Mesenchymal stem cell (in vitro differentiated cells and primary cell): Measurements from ENCODE around the gene PDE4B.
"Not testable (repeated sequence)": the region's sequence is repeated elsewhere in the genome, so short reads cannot be mapped to it uniquely, and the experiment has no call there.

Source experiments
- DNase-seq: peaks from one replicate; pipeline ENCODE4 v3.0.0-alpha.2; 2013
- H2AFZ ChIP-seq: one replicate; pipeline ENCODE4 v1.6.1; 2013; ENCODE audit warnings: low read depth, mild to moderate bottlenecking, control low read depth, inconsistent platforms, low read length, moderate library complexity
- H2AK5ac ChIP-seq: 2 replicates; pipeline ENCODE4 v1.6.1; 2013; ENCODE audit warnings: low read length, moderate library complexity, mild to moderate bottlenecking, inconsistent platforms; ENCODE audit not compliant: severe bottlenecking
- H2BK120ac ChIP-seq: one replicate; pipeline ENCODE4 v1.6.1; 2013; ENCODE audit warnings: low read depth, mild to moderate bottlenecking, inconsistent platforms, low read length, moderate library complexity
- H2BK12ac ChIP-seq, 2 experiments: one replicate each; pipeline ENCODE4 v1.6.1; 2013; ENCODE audit warnings: inconsistent platforms in 2 of 2, low read length in 2 of 2, mild to moderate bottlenecking in 2 of 2, moderate library complexity in 2 of 2, control low read depth in 1 of 2
- H2BK15ac ChIP-seq: one replicate; pipeline ENCODE4 v1.6.1; 2013; ENCODE audit warnings: mild to moderate bottlenecking, low read depth, inconsistent platforms; ENCODE audit not compliant: poor library complexity, severe bottlenecking
- H2BK5ac ChIP-seq: 2 replicates; pipeline ENCODE4 v1.6.1; 2013; ENCODE audit warnings: low read depth, mild to moderate bottlenecking, low read length, control low read depth, inconsistent platforms; ENCODE audit not compliant: poor library complexity, severe bottlenecking
- H3K14ac ChIP-seq, 2 experiments: one replicate each; pipeline ENCODE4 v1.6.1; 2013; ENCODE audit warnings: inconsistent platforms in 2 of 2, low read length in 2 of 2, control low read depth in 1 of 2, mild to moderate bottlenecking in 1 of 2, moderate library complexity in 1 of 2
- H3K18ac ChIP-seq, 2 experiments: one replicate each; pipeline ENCODE4 v1.6.1; 2013; ENCODE audit warnings: inconsistent platforms in 2 of 2, low read length in 2 of 2, control low read depth in 1 of 2, low read depth in 1 of 2, mild to moderate bottlenecking in 1 of 2
- H3K23ac ChIP-seq, 2 experiments: one replicate each; pipeline ENCODE4 v1.6.1; 2013; ENCODE audit warnings: inconsistent platforms in 2 of 2, low read length in 2 of 2, mild to moderate bottlenecking in 2 of 2, moderate library complexity in 2 of 2, control low read depth in 1 of 2
- H3K27ac ChIP-seq: 2 replicates; pipeline ENCODE4 v1.5.1; 2013; ENCODE audit warnings: mild to moderate bottlenecking, moderate library complexity, low read length, control low read depth, inconsistent platforms; ENCODE audit not compliant: poor library complexity, severe bottlenecking
- H3K27me3 ChIP-seq, 2 experiments: 2 replicates each; pipeline versions ENCODE4 v1.6.1 to v1.7.0; 2013; ENCODE audit warnings: low read length in 2 of 2, mild to moderate bottlenecking in 2 of 2, moderate library complexity in 2 of 2, control low read depth in 1 of 2, inconsistent platforms in 1 of 2; ENCODE audit not compliant: control insufficient read depth in 1 of 2, insufficient read depth in 1 of 2
- H3K36me3 ChIP-seq, 2 experiments: 2 replicates each; pipeline versions ENCODE4 v1.6.1 to v1.7.0; 2013; ENCODE audit warnings: low read length in 2 of 2, control low read depth in 1 of 2, inconsistent platforms in 1 of 2, low read depth in 1 of 2, mild to moderate bottlenecking in 1 of 2; ENCODE audit not compliant: insufficient read depth in 2 of 2, control insufficient read depth in 1 of 2
- H3K4ac ChIP-seq, 2 experiments: one replicate each; pipeline ENCODE4 v1.6.1; 2013; ENCODE audit warnings: inconsistent platforms in 2 of 2, low read length in 2 of 2, mild to moderate bottlenecking in 2 of 2, moderate library complexity in 2 of 2, control low read depth in 1 of 2, low read depth in 1 of 2
- H3K4me1 ChIP-seq: 2 replicates; pipeline ENCODE4 v1.6.1; 2013; ENCODE audit warnings: low read depth, low read length, control low read depth; ENCODE audit not compliant: control insufficient read depth, insufficient read depth
- H3K4me2 ChIP-seq: 2 replicates; pipeline ENCODE4 v1.6.1; 2013; ENCODE audit warnings: low read length, mild to moderate bottlenecking, inconsistent platforms; ENCODE audit not compliant: poor library complexity, severe bottlenecking
- H3K4me3 ChIP-seq, 2 experiments: 2 replicates each; pipeline versions ENCODE4 v1.5.1 to v1.7.0; 2013; ENCODE audit warnings: low read length in 2 of 2, mild to moderate bottlenecking in 2 of 2, control low read depth in 1 of 2, low read depth in 1 of 2; ENCODE audit not compliant: insufficient read depth in 1 of 2
- H3K79me1 ChIP-seq: replicated peaks from 2 replicates; pipeline ENCODE4 v1.6.1; 2013; ENCODE audit warnings: mild to moderate bottlenecking, control low read depth, low read length, inconsistent platforms; ENCODE audit not compliant: poor library complexity, severe bottlenecking
- H3K9ac ChIP-seq: 2 replicates; pipeline ENCODE4 v1.7.0; 2013; ENCODE audit warnings: mild to moderate bottlenecking, low read length, moderate library complexity
- H3K9me3 ChIP-seq: 2 replicates; pipeline ENCODE4 v1.7.0; 2013; ENCODE audit warnings: mild to moderate bottlenecking, low read length; ENCODE audit not compliant: control insufficient read depth
- H4K8ac ChIP-seq: one replicate; pipeline ENCODE4 v1.6.1; 2013; ENCODE audit warnings: inconsistent platforms, mild to moderate bottlenecking, low read length, moderate library complexity
- H4K91ac ChIP-seq: one replicate; pipeline ENCODE4 v1.6.1; 2013; ENCODE audit warnings: mild to moderate bottlenecking, low read length, inconsistent platforms
- WGBS: methylation state at CpG from one replicate; pipeline ENCODE4 v1.1.7; 2013; ENCODE audit warnings: mixed read lengths; 5-methylcytosine and 5-hydroxymethylcytosine counted together

PDE4B gene

DNA sequence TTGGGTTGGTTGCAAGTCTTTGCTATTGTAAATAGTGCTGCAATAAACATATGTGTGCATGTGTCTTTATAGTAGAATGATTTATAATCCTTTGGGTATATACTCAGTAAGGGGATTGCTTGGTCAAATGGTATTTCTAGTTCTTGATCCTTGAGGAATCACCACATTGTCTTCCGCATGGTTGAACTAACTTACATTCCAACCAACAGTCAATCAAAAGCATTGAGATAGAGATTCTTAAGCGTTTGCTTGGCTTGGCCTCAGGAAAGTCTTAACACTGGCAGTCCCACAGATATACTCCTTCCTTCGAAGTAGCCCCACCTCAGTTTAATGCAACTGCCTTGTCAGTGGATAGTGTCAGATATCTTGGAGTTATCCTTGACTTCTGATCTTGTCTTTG lies 63.9 kb downstream of the PDE4B start:
- not testable (repeated sequence) for H3K27me3 ChIP-seq, H3K4me1 ChIP-seq, H2AK5ac ChIP-seq, H3K4me2 ChIP-seq, H3K79me1 ChIP-seq, H2BK15ac ChIP-seq, H3K4me3 ChIP-seq, H3K4ac ChIP-seq, H3K9ac ChIP-seq, H3K18ac ChIP-seq, H2AFZ ChIP-seq, H2BK12ac ChIP-seq, H4K8ac ChIP-seq, H3K36me3 ChIP-seq, H3K14ac ChIP-seq, H3K9me3 ChIP-seq, H2BK120ac ChIP-seq, H4K91ac ChIP-seq, H3K23ac ChIP-seq, H3K27ac ChIP-seq, H2BK5ac ChIP-seq, DNase-seq
- WGBS: 94% methylated on average over 3 of the region's 3 CpGs

GRCh38 chr1:65866439-65866838 lies 73.7 kb downstream of the PDE4B start:
- Histone ChIP-seq H2BK5ac (no peak overlapping the region), H3K14ac (no peak overlapping the region), H3K4me2 (no peak overlapping the region), H3K36me3 (no peaks in the 10 kb centered on the region), H4K91ac (no peak overlapping the region), H3K23ac (no peak overlapping the region), H3K18ac (no peak overlapping the region), H4K8ac (no peak overlapping the region), H2AFZ (no peak overlapping the region), H3K4ac (no peak overlapping the region), H2BK12ac (no peak overlapping the region), H3K9ac (no peak overlapping the region), H2BK15ac (no peak overlapping the region), H3K4me3 (no peak overlapping the region), H2AK5ac (no peak overlapping the region), H3K79me1 (no peaks in the 10 kb centered on the region), H3K27me3 (no peaks in the 10 kb centered on the region), H3K9me3 (peaks cover 8% of the 10 kb centered on the region), H3K27ac (no peak overlapping the region), H3K4me1 (no peaks in the 10 kb centered on the region), H2BK120ac (no peak overlapping the region)
- WGBS: 80% methylated on average over 1 of the region's 1 CpG
- no peak for DNase-seq

DNA sequence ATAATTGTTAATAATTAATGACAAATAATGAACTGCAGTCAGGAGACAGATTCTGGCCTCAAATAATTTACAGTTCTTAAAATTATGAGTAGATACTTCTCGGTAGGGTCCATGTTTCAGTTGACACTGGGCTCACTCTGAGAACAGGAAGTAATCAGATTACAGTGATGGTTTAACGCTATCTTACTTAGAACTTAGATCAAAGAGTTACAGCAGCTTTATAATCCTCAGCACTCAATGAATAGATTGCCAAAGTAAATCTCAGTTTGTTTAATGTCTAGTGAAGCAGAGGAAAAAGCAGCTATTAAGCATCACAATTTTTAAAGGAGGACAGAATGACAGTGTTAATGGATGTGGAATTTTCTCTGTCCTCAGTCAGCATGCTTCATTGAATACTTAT lies 79.6 kb downstream of the PDE4B start:
- Histone ChIP-seq H2BK15ac (no peak overlapping the region), H3K23ac (no peak overlapping the region), H3K4me3 (no peak overlapping the region), H3K4me1 (no peaks in the 10 kb centered on the region), H3K36me3 (no peaks in the 10 kb centered on the region), H3K4me2 (no peak overlapping the region), H3K27ac (no peak overlapping the region), H4K8ac (no peak overlapping the region), H2AFZ (no peak overlapping the region), H2BK12ac (no peak overlapping the region), H2AK5ac (no peak overlapping the region), H3K27me3 (no peaks in the 10 kb centered on the region), H3K14ac (no peak overlapping the region), H3K4ac (no peak overlapping the region), H2BK120ac (no peak overlapping the region), H3K9me3 (no peaks in the 10 kb centered on the region), H3K9ac (no peak overlapping the region), H2BK5ac (no peak overlapping the region), H4K91ac (no peak overlapping the region), H3K79me1 (no peaks in the 10 kb centered on the region), H3K18ac (no peak overlapping the region)
- WGBS: no CpG with 5 or more reads among the region's 2 CpGs
- DNase-seq: no peak

DNA sequence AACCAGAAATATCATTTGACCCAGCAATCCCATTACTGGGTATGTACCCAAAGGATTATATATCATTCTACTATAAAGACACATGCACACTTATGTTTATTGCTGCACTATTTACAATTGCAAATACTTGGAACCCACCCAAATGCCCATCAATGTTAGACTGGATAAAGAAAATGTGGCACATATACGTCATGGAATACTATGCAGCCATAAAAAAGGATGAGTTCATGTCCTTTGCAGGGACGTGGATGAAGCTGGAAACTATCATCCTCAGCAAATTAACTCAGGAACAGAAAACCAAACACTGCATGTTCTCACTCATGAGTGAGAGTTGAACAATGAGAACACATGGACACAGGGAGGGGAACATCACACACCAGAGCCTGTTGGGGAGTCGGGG lies 85.6 kb downstream of the PDE4B start:
- not testable (repeated sequence) for H3K36me3 ChIP-seq, H3K27ac ChIP-seq

More for the DNA sequence above, 85.6 kb downstream of the PDE4B start:
- not testable (repeated sequence) for H2BK5ac ChIP-seq, H3K14ac ChIP-seq, H3K9me3 ChIP-seq, H3K23ac ChIP-seq, H2BK12ac ChIP-seq, H2AFZ ChIP-seq, H2BK15ac ChIP-seq, H2AK5ac ChIP-seq, H3K4ac ChIP-seq, H3K27me3 ChIP-seq, H3K18ac ChIP-seq, H2BK120ac ChIP-seq, H4K91ac ChIP-seq, H4K8ac ChIP-seq, H3K9ac ChIP-seq, H3K4me1 ChIP-seq, DNase-seq, H3K79me1 ChIP-seq, H3K4me3 ChIP-seq, H3K4me2 ChIP-seq
- 83% methylated on average over 2 of the region's 3 CpGs for WGBS
